KOPT-K1 (cell line): ENCODE data around the gene SCGB1C1.
"Not testable (repeated sequence)": the region's sequence is repeated elsewhere in the genome, so short reads cannot be mapped to it uniquely, and the experiment has no call there.

ENCODE experiments used
- H3K27ac ChIP-seq: fragments of 200-600 bp; sonication (generic); 2 replicates; pipeline ENCODE4 v1.5.1; 2016; ENCODE audit warnings: antibody characterized with exemption, mild to moderate bottlenecking, low read depth, low read length; ENCODE audit not compliant: poor library complexity, severe bottlenecking
- H3K36me3 ChIP-seq: fragments of 200-600 bp; sonication (generic); 2 replicates; pipeline ENCODE4 v1.5.1; 2017; ENCODE audit warnings: antibody characterized with exemption, mild to moderate bottlenecking, low read length, moderate library complexity; ENCODE audit not compliant: insufficient read depth
- H3K9me3 ChIP-seq: fragments of 200-600 bp; sonication (generic); 2 replicates; pipeline ENCODE4 v1.5.1; 2017; ENCODE audit warnings: antibody characterized with exemption, low read length, mild to moderate bottlenecking; ENCODE audit not compliant: insufficient read depth, poor library complexity, severe bottlenecking

SCGB1C1 gene

DNA sequence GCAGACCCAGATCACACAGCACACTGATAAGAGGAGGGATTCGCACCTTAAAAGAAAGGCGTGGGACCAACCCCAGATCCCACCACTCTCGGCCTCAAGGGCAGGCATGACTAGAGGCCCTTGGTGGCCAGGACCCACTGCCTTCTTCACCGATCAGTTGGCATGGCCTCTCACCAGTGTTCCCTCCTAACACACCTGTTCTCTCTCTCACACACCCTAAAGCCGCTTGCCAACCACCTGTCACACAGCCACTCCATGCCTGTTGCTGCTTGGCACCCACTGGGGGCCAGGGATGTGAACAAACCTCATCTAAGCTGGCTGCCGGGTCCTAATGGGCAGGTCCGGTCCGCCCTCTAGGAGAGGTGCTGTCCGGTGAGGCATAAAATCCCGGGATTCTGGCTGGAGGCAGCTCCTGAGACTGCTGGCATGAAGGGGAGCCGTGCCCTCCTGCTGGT, at the start of gene SCGB1C1:
Gene SCGB1C1 (plus strand): TSS at position 405 of the 455 bp plus-strand sequence. CDS start 22 bp downstream, at position 427.
- not testable (repeated sequence) for H3K27ac ChIP-seq, H3K36me3 ChIP-seq, H3K9me3 ChIP-seq

GRCh38 chr11:180242-180641, 12.6 kb upstream of the SCGB1C1 start:
- H3K9me3 ChIP-seq, H3K36me3 ChIP-seq, H3K27ac ChIP-seq: not testable (repeated sequence)

DNA sequence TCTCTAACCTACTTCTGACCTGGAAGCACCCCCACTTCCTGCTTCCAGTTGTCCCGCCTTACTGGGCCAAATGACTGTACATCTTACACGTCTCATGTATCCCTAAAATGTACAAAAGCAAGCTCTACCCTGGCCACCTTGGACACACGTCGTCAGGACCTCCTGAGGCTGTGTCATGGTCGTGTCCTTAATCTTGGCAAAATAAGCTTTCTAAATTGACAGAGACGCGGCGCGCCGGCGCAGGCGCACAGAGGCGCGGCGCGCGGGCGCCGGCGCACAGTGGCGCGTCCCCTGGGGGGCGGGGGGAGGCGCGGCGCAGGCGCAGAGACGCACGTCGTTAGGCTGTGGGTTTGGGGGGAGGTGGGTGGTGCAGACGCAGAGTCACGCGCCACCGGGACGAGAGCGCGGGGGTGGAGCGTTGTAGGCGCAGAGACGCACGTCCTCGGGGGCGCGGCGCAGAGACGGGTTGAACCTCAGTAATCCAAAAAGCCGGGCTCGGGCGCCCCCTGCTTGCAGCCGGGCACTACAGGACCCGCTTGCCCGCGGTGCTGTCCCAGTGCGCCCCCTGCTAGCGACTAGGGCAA, 3.6 kb upstream of the SCGB1C1 start:
- H3K9me3 ChIP-seq, H3K27ac ChIP-seq, H3K36me3 ChIP-seq: not testable (repeated sequence)

DNA sequence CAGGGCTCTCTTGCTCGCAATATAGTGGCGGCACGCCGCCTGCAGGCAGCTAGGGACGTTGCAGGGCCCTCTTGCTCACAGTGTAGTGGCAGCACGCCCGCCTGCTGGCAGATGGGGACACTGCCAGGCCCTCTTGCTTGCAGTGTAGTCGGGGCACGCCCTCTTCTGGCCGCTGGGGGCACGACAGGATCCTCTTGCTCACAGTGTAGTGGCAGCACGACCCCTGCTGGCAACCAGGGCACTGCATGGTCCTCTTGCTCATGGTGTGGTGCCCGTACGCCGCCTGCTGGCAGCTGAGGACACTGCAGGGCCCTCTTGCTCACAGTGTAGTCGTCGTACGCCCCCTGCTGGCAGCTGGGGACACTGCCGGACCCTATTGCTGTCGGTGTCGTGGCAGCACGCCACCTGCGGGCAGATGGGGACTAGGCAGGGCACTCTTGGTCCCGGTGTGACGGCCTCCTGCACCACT, 3.0 kb upstream of the SCGB1C1 start:
- H3K36me3 ChIP-seq, H3K9me3 ChIP-seq, H3K27ac ChIP-seq: not testable (repeated sequence)

DNA sequence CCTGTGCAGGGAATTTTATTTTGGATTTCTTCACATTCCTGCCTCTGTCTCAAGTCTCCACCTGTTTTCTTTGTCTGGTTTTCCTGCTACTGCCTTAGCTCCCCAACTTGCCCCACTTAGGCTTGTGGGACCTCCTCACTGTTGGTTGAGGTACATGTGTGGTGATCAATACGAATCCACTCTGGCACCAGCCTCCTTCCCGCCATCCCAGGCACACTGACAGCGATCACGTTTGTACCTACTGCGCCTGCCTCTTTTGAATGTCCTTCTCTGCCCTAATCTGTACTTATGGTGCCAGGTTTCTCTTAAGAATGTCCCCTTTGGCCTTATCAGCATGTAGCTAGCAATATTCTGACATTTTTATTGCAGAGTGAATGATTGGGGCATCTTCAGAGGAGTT, 2.3 kb upstream of the SCGB1C1 start:
- not testable (repeated sequence) for H3K36me3 ChIP-seq, H3K27ac ChIP-seq, H3K9me3 ChIP-seq

DNA sequence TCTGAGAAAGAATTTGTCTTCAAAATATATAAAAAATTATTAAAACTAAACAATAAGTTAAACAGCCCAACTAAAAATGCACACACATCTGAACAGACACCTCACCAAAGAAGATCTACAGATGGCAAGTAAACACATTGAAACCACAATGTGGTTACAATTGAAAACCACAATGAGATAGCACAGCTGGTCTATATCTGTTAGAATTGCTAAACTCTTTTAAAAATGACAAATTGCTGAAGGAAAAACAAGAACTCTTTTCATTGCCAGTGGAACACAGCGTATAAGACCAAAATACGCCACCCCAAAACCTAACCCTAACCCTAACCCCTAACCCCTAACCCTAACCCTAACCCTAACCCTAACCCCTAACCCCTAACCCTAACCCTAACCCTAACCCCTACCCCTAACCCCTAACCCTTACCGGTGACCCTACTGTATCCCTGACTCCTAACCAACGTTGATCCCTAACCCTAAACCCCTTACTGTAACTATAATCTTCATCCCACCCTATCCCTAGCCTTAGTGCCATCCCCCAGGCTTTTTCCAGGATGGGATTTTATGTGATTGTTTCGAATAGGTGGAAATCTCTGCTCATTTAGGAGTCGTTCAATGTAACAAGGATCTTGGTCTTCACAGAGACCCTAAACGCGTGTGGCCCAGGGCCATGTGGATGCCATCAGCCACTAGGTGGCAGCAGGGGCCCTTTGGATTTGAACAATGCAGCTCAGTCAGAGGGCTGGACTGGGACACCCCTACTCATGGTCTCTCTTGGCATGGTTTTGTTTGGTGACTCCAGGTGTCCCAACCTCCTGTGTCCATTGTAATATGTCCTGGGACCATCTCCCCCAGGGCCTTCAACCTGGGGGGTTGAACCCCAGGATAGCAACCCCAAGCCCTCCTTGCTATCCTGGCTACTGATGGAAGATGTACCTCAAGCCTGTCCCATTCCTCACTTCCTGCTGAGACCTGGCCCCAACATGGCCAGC, 1.1 kb upstream of the SCGB1C1 start:
- not testable (repeated sequence) for H3K36me3 ChIP-seq, H3K27ac ChIP-seq, H3K9me3 ChIP-seq

DNA sequence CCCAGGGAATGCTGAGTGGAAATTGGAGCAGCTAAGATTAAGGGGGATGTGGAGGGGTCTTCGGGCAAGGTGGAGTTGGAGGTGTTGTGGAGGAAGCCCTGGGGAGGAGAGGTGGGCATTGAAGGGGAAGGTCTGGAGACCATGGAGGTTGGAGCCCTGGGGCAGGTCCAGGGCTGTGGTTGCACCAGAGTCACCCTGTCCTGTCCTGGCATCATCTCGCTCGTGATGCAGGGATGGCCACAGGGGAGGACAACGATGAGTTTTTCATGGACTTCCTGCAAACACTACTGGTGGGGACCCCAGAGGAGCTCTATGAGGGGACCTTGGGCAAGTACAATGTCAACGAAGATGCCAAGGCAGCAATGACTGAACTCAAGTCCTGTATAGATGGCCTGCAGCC, 603 bp downstream of the SCGB1C1 start:
- not testable (repeated sequence) for H3K36me3 ChIP-seq, H3K9me3 ChIP-seq, H3K27ac ChIP-seq

DNA sequence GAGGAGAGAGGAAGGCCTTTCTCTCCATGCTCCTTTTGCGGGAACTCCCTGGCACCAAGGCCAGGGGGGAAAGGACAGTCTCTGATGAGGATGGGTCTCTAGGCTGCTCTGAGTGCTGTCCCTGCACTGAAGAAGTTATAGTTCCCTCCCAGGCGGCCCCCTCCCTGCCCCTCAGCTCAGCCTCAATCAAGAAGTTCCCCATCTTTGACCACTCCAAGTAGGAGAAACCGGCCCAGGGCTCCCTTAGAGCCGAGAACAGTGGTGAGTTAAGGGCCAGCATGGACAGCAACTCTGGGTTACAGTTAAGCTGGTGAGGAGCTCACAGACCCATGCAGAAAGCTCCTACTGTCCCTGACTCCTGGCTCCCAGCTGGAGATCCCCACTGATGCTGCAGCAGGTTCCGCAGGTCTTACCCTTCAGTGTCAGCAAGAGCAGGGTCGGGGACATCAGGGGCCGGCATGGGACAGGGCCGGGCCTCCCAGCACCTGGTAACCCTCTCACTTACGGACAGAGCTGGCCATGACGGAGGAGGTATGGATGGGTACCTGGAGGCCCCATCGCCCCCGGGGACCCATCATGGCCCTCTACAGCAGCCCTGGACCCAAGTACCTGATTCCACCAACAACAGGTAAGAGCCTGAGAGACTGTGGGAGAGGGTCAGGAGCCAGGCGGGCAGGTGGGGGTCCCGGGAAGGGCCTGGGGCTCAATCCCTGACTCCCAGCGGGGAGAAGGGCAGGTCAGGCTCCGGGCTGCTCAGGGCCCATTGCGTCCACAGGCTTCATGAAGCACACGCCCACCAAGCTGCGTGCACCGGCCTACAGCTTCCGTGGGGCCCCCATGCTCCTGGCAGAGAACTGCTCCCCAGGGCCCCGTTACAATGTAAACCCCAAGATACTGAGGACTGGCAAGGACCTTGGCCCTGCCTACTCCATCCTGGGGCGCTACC, 4.2 kb downstream of the SCGB1C1 start:
- H3K36me3 ChIP-seq = no peaks in the 10 kb centered on the region; the same call in 1 of the 2 replicates
- no peak overlapping the region for H3K27ac ChIP-seq
- no peaks in the 10 kb centered on the region for H3K9me3 ChIP-seq

GRCh38 chr11:197741-198235, 4.9 kb downstream of the SCGB1C1 start:
- peaks cover under 1% of the 10 kb centered on the region; the same call in 1 of the 2 replicates for H3K36me3 ChIP-seq
- no peak overlapping the region for H3K27ac ChIP-seq

GRCh38 chr11:198236-198806, 5.4 kb downstream of the SCGB1C1 start:
- H3K27ac ChIP-seq = no peak overlapping the region
- H3K9me3 ChIP-seq = no peaks in the 10 kb centered on the region
- H3K36me3 ChIP-seq = peaks cover 6% of the 10 kb centered on the region; the same call in 1 of the 2 replicates

More at GRCh38 chr11:197741-198235, 4.9 kb downstream of the SCGB1C1 start:
- H3K9me3 ChIP-seq = no peaks in the 10 kb centered on the region

GRCh38 chr11:199004-199581, 6.2 kb downstream of the SCGB1C1 start:
- Histone ChIP-seq H3K36me3 (peaks cover 13% of the 10 kb centered on the region; the same call in 1 of the 2 replicates), H3K9me3 (no peaks in the 10 kb centered on the region), H3K27ac (no peak overlapping the region)

- peaks cover 20% of the 10 kb centered on the region; the same call in 1 of the 2 replicates for H3K36me3 ChIP-seq
- H3K27ac ChIP-seq = no peak overlapping the region
- no peaks in the 10 kb centered on the region for H3K9me3 ChIP-seq
Measured at GRCh38 chr11:199782-200181, 6.9 kb downstream of the SCGB1C1 start.

DNA sequence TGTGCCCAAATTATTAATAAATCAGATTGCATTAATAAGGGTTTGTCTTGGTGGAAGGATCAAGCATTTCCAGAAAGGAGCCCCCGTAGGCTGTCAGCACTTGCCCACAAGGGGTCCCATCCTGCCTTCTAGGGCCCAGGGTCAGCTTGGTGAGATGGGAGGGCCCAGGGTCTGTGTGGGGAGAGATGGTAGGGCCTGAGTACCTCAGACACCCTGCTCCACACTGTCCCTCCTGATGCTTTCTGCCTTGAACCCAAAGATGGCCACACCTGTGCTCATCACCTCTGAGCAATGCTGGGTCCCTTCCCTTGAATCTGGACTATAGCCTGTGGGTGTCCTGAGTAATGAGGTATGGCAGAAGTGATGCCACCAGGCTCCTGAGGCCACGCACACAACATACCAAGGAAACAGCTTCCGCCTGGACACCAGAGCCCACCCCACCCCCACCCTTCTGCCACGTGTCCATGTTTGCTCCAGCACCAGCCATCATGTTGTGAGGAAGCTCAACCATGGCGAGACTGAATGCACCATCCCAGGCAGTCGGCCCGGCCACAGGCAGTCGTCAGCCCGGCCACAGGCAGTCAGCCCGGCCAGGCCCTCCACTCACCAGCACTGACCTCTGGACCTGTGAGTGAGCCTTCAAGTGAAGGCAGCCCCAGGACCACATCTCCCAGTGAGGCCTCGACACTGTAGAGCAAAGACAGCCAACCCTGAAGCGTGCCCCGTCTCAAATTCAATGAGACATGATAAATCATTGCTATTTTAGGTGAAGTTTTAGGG, 7.5 kb downstream of the SCGB1C1 start:
- Histone ChIP-seq H3K27ac (no peak overlapping the region), H3K36me3 (peaks cover 27% of the 10 kb centered on the region), H3K9me3 (no peaks in the 10 kb centered on the region)
